Left ventricle myocardium inferior (tissue), 1 donor: ENCODE results near the gene SPIN2A. TPM values are rescaled to one million over a fixed set of nuclear protein-coding genes. Genes with fewer than 3 reads are reported as not detected.
"Not testable (repeated sequence)": the region's sequence is repeated elsewhere in the genome, so short reads cannot be mapped to it uniquely, and the experiment has no call there.

Experiments
- DNase-seq: peaks from one replicate; pipeline ENCODE4 v3.0.0-alpha.2; 2020
- H3K27ac ChIP-seq: fragments of 200-600 bp; replicated peaks from 2 replicates; pipeline ENCODE4 v1.8.0; 2021
- H3K27me3 ChIP-seq: fragments of 200-600 bp; 2 replicates; pipeline ENCODE4 v1.8.0; 2021; ENCODE audit warnings: low read depth
- H3K36me3 ChIP-seq: fragments of 200-600 bp; 2 replicates; pipeline ENCODE4 v1.8.0; 2021
- H3K4me1 ChIP-seq: fragments of 200-600 bp; 2 replicates; pipeline ENCODE4 v1.8.0; 2021
- H3K4me3 ChIP-seq: fragments of 200-600 bp; 2 replicates; pipeline ENCODE4 v1.8.0; 2021; ENCODE audit warnings: mild to moderate bottlenecking, moderate library complexity
- H3K9me3 ChIP-seq: fragments of 200-600 bp; replicated peaks from 2 replicates; pipeline ENCODE4 v1.8.0; 2021
- intact Hi-C: fragments of 100-400 bp; cut with micrococcal nuclease; formaldehyde crosslinking; loops from one replicate; pipeline ENCODE4 v1.11.0; 2022
- total RNA-seq: library from RNA; stranded (reverse); fragmentation: NEBNext Ultra II Directional; extraction: Animal tissue kit (Norgen Biotek cat#: 25700); gene quantifications from one replicate; pipeline ENCODE4 v1.2.1, GENCODE V29; 2021
- TF ChIP-seq, protein P1 (sequence below): fragments of 200-600 bp; IDR thresholded peaks from 2 replicates; pipeline ENCODE4 v1.8.0; 2021; ENCODE audit warnings: antibody characterized with exemption, mild to moderate bottlenecking, borderline replicate concordance
- donor health status: DM: no; HTN: yes; CAD: no; lungs with severe emphysema.

The SPIN2A gene
- total RNA-seq, 1 donor from 2014 or later = 0.22 TPM

DNA sequence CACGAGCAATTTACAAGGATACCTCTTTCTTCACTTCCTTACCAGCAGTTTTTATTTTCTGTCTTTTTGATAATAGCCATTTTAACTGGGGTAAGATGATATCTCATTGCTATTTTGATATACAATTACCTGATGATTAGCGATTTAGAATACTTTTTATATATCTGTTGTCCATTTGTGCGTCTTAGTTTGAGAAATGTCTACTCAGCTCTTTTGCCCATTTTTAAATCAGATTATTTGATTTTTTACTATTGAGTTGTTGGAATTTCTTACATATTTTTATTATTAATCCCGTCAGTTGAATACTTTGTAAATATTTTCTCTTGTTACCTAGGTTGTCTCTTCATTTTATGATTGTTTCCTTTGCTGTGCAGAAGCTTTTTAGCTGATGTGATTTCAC is 1.5 kb upstream of the SPIN2A start:
- H3K36me3 ChIP-seq = no peaks in the 10 kb centered on the region
- TF ChIP-seq, protein P1, sequence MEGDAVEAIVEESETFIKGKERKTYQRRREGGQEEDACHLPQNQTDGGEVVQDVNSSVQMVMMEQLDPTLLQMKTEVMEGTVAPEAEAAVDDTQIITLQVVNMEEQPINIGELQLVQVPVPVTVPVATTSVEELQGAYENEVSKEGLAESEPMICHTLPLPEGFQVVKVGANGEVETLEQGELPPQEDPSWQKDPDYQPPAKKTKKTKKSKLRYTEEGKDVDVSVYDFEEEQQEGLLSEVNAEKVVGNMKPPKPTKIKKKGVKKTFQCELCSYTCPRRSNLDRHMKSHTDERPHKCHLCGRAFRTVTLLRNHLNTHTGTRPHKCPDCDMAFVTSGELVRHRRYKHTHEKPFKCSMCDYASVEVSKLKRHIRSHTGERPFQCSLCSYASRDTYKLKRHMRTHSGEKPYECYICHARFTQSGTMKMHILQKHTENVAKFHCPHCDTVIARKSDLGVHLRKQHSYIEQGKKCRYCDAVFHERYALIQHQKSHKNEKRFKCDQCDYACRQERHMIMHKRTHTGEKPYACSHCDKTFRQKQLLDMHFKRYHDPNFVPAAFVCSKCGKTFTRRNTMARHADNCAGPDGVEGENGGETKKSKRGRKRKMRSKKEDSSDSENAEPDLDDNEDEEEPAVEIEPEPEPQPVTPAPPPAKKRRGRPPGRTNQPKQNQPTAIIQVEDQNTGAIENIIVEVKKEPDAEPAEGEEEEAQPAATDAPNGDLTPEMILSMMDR = no peak
- no peaks in the 10 kb centered on the region for H3K4me1 ChIP-seq
- no peaks in the 10 kb centered on the region for H3K27me3 ChIP-seq
- H3K27ac ChIP-seq = no peak overlapping the region
- DNase-seq = no peak
- intact Hi-C loops = no loop called here
- no peaks in the 10 kb centered on the region for H3K9me3 ChIP-seq
- H3K4me3 ChIP-seq = no peak overlapping the region

DNA sequence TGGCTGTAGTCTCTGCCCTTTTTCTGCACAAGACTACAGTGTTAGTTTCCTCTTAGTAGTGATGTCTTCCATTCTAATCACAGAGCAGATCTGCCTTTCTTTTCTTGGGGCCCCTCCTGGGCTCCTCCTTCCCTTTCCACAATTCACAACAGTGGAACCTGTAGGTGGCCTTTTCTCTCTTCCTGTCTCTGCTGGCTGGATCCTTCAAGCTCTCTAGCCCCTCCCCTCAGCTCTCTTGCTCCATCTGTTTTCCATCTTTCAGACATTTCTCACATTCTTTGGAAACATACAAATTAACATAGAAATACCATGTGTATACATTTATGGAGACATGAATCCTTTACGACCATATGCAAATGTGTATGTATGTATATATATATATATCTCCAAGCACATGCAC is 304 bp upstream of the SPIN2A start:
- no peak for DNase-seq
- TF ChIP-seq, protein P1 = no peak
- H3K36me3 ChIP-seq = no peaks in the 10 kb centered on the region

DNA sequence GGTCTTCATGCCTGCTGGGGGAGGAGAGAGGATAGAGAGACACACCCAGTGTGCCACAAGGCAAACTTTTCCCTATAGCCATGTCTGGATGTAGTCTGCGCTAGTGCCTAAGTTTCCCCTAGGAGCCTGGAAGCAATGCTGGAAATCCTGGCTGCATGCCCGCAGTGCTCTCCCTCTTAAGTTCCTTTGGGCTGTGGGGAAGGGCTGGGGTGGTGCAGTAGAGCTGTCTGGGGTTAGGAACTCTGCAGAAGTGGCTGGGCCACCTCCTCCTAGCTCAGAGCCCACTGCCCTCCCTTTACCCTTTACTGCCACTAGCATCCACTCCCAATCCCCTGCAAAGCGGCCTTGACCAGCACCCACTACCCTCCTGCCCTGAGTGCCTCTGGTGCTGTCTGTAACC is 608 bp downstream of the SPIN2A start:
- DNase-seq, H3K4me1 ChIP-seq, intact Hi-C loops, H3K27ac ChIP-seq, H3K36me3 ChIP-seq, H3K27me3 ChIP-seq, H3K4me3 ChIP-seq, H3K9me3 ChIP-seq: not testable (repeated sequence)

More for the DNA sequence above, 304 bp upstream of the SPIN2A start:
- Histone ChIP-seq H3K27me3 (no peaks in the 10 kb centered on the region), H3K4me1 (no peaks in the 10 kb centered on the region), H3K4me3 (peak overlapping the region; percentile 45), H3K9me3 (no peaks in the 10 kb centered on the region), H3K27ac (no peak overlapping the region)
- intact Hi-C loops = no loop called here

DNA sequence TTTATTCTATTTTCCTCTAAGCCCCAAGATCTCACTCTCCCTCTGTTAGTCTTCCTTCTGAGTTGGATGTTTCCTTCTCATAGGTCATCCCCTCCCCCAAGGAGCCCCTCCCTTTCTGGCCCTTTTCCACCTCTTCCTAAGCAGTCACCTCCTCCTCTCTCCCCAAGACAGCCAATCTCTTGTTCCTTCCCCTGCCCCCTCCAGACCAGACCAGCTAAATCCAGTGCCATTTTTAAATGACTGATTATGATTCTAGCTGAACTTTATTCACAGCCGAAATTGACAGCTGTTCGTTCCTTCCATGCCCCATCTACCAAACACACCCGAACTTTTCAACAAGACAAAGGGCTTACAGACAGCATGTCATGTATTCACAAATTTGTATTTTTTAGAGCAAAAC is 1.9 kb downstream of the SPIN2A start:
- intact Hi-C loops = no loop called here
- H3K9me3 ChIP-seq = no peaks in the 10 kb centered on the region
- no peaks in the 10 kb centered on the region for H3K36me3 ChIP-seq
- no peaks in the 10 kb centered on the region for H3K27me3 ChIP-seq
- H3K4me3 ChIP-seq = no peak overlapping the region
- TF ChIP-seq, protein P1 = no peak
- H3K27ac ChIP-seq = no peak overlapping the region
- H3K4me1 ChIP-seq = no peaks in the 10 kb centered on the region
- no peak for DNase-seq

DNA sequence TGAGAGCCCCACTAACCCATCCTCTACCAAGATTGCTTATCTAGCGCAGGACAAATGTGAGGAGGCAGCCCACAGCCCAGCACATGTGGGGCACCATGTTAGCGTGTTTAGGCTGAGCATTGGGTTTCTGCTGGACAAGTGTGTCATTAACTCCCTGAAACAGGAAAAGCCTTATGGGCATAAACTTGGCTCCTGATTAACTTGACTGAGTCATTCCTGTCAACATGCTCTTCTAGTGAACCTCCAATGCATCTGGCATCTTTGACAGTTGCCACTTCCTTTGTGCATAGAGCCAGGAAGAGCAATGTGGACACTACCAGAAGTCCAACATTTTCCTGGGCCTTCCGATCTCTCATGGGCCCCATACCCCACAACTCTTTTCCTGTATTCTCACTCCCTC is 2.5 kb downstream of the SPIN2A start:
- intact Hi-C loops = no loop called here
- no peak for DNase-seq
- no peaks in the 10 kb centered on the region for H3K27me3 ChIP-seq
- no peaks in the 10 kb centered on the region for H3K9me3 ChIP-seq
- no peak overlapping the region for H3K4me3 ChIP-seq
- TF ChIP-seq, protein P1 = no peak
- H3K36me3 ChIP-seq = no peaks in the 10 kb centered on the region
- no peaks in the 10 kb centered on the region for H3K4me1 ChIP-seq
- H3K27ac ChIP-seq = no peak overlapping the region

DNA sequence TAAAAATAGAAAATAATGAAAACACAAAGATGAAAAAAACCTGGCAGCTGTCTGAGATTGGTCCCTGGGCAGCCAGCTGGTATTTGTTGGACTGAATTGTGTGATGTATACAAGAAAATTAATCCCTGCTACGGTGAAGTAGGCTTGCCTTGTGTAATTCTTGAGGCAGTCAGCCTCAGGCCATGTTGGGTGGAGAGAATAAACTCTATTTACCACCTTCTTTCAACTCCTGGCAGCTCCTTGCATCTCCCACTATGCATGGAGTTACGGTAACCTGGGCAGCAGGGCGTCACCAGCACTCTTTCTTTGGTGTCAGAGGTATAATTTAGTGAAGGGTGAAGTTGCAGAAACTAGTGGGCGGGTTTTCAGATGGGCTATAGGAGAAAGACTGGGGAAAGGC is 3.5 kb downstream of the SPIN2A start:
- no peak overlapping the region for H3K27ac ChIP-seq
- no peaks in the 10 kb centered on the region for H3K4me1 ChIP-seq
- no peaks in the 10 kb centered on the region for H3K36me3 ChIP-seq
- no peaks in the 10 kb centered on the region for H3K9me3 ChIP-seq
- intact Hi-C loops = no loop called here
- no peak for DNase-seq
- H3K4me3 ChIP-seq = no peak overlapping the region
- no peaks in the 10 kb centered on the region for H3K27me3 ChIP-seq
- TF ChIP-seq, protein P1 = no peak

DNA sequence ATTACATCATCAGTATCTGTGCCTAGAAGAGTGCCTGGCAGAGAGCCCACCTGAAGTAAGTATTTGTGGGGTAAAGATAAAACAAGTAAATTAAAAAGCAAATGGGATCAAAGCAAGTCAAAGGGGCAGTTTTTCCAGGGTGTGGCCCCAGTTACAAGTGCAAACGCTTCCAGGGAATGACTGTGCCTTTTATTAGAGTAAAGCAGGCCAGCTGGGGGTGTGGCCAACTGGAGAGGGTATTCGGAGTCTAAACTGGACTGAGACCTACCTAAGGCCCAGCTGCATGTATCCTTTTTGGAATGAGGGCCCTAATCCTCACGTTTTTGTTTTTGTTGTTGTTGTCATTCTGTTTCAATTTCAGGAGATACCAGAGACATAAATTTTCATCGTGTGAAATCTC is 3.9 kb downstream of the SPIN2A start:
- intact Hi-C loops, H3K4me3 ChIP-seq, H3K27me3 ChIP-seq, H3K9me3 ChIP-seq, H3K4me1 ChIP-seq, H3K36me3 ChIP-seq, DNase-seq, H3K27ac ChIP-seq: not testable (repeated sequence)
